ENCODE data around the gene RASEF. TPM values are rescaled to one million over a fixed set of nuclear protein-coding genes. Genes with fewer than 3 reads are reported as not detected.

The RASEF gene
- total RNA-seq, 3 donors from 2014 or later = 17.2 to 40.7 (median 37.6) TPM

DNA sequence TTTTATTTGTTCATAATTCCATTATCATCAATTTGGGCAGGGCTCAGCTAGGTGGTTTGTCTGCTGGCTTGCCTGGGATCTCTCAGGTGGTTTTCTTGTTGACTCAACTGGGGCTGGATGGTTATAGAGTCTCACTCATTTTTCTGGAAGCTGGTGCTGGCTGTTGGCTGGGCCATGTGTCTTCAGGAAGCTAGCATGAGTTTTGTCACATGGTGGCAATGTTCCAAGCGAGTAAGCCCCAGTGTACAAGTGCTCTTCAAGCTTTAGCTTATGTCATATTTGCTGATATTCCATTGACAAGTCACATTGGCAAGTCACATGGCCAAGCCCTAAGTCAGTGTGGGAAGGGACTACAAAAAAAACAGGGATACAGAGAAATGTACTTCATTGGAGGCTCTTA lies 2.3 kb upstream of the RASEF start:
- no peaks in the 10 kb centered on the region for H3K36me3 ChIP-seq (ENCODE audit: low read depth)
- intact Hi-C loops (cut with DNase I, micrococcal nuclease) = no loop called here
- ATAC-seq (no peak), DNase-seq (no peak)
- H3K4me1 ChIP-seq (ENCODE audit: low read depth) = peaks cover 3% of the 10 kb centered on the region
- no peak overlapping the region for H3K4me3 ChIP-seq
- H3K9me3 ChIP-seq = no peaks in the 10 kb centered on the region
- TF ChIP-seq, protein P1, sequence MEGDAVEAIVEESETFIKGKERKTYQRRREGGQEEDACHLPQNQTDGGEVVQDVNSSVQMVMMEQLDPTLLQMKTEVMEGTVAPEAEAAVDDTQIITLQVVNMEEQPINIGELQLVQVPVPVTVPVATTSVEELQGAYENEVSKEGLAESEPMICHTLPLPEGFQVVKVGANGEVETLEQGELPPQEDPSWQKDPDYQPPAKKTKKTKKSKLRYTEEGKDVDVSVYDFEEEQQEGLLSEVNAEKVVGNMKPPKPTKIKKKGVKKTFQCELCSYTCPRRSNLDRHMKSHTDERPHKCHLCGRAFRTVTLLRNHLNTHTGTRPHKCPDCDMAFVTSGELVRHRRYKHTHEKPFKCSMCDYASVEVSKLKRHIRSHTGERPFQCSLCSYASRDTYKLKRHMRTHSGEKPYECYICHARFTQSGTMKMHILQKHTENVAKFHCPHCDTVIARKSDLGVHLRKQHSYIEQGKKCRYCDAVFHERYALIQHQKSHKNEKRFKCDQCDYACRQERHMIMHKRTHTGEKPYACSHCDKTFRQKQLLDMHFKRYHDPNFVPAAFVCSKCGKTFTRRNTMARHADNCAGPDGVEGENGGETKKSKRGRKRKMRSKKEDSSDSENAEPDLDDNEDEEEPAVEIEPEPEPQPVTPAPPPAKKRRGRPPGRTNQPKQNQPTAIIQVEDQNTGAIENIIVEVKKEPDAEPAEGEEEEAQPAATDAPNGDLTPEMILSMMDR (IDR thresholded peaks at IDR 0.05) = no peak

GRCh38 chr9:83061990-83062650 lies 822 bp downstream of the RASEF start:
- intact Hi-C loops (cut with DNase I, micrococcal nuclease) = no loop called here
- no peaks in the 10 kb centered on the region for H3K36me3 ChIP-seq (ENCODE audit: low read depth)
- peaks cover 17% of the 10 kb centered on the region for H3K4me1 ChIP-seq (ENCODE audit: low read depth)
- H3K9me3 ChIP-seq = no peaks in the 10 kb centered on the region
- TF ChIP-seq, protein P1 (IDR thresholded peaks at IDR 0.05) = no peak
- DNase-seq (peak; percentile 70 to 79 (median 74)), ATAC-seq (peak; percentile 45)
- H3K4me3 ChIP-seq = peak overlapping the region; percentile 51

DNA sequence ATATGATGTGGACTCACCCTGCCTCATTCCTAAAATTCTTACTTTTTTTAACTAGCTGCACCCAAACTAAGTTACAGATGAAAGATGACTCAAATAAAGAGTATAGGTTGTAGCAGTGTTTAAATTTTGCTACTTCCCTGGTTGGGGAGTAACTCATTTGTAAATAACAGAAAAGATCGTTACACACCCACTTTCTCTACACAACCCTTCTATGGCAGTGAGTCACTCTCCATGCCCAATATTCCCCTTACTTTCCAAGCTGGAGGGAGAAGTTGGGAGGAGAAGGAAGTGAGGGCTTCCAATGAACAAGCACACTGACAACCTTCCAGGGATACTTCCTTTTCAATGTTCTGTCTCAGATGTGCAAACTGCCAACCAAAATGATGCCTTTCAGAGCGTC lies 1.9 kb downstream of the RASEF start:
- Histone ChIP-seq H3K4me1 (ENCODE audit: low read depth) (peaks cover 27% of the 10 kb centered on the region), H3K4me3 (no peak overlapping the region), H3K9me3 (no peaks in the 10 kb centered on the region), H3K36me3 (ENCODE audit: low read depth) (peaks cover 4% of the 10 kb centered on the region)
- DNase-seq (peak in 1 of 3 donors; percentile 41), ATAC-seq (peak; percentile 60)
- TF ChIP-seq, protein P1 (IDR thresholded peaks at IDR 0.05) = no peak
- intact Hi-C loops (cut with DNase I, micrococcal nuclease) = no loop called here

- peak; percentile 1 for ATAC-seq
- H3K4me1 ChIP-seq (ENCODE audit: low read depth) = peaks cover 27% of the 10 kb centered on the region
- H3K4me3 ChIP-seq = no peak overlapping the region
- H3K9me3 ChIP-seq = no peaks in the 10 kb centered on the region
- intact Hi-C loops (cut with DNase I, micrococcal nuclease) = no loop called here
- H3K36me3 ChIP-seq (ENCODE audit: low read depth) = peaks cover 4% of the 10 kb centered on the region
- DNase-seq = no peak
- TF ChIP-seq, protein P1 (IDR thresholded peaks at IDR 0.05) = no peak
These were observed 2.4 kb downstream of the RASEF start for GRCh38 chr9:83060556-83060955.

- no peak overlapping the region for H3K4me3 ChIP-seq
- H3K9me3 ChIP-seq = no peaks in the 10 kb centered on the region
- TF ChIP-seq, protein P1 (IDR thresholded peaks at IDR 0.05) = no peak
- ATAC-seq (no peak), DNase-seq (peak in 1 of 3 donors; percentile 45)
- peaks cover 4% of the 10 kb centered on the region for H3K36me3 ChIP-seq (ENCODE audit: low read depth)
- intact Hi-C loops (cut with DNase I, micrococcal nuclease) = no loop called here
- H3K4me1 ChIP-seq (ENCODE audit: low read depth) = peaks cover 27% of the 10 kb centered on the region
These were observed 3.5 kb downstream of the RASEF start for GRCh38 chr9:83059417-83059816.

All from mucosa of descending colon (tissue), 3 donors.